Aorta (tissue), 5 donors: ENCODE measurements around the gene TMEM220. TPM values are rescaled to one million over a fixed set of nuclear protein-coding genes. Genes with fewer than 3 reads are reported as not detected.

Experiments used
- ATAC-seq: fragments of 200-7000 bp; cut with Tn5 transposase; one replicate; pipeline ENCODE4 v1.9.1; 2022; ENCODE audit warnings: moderate library complexity; ENCODE audit not compliant: low FRiP score
- DNase-seq, 2 donors: peaks; one replicate each; pipeline ENCODE4 v3.0.0-alpha.2; 2020
- H3K27ac ChIP-seq, 2 donors: one replicate each; pipeline ENCODE4 v1.5.1; 2013; ENCODE audit warnings: low read length in 2 of 2, mild to moderate bottlenecking in 2 of 2, moderate library complexity in 2 of 2, control low read depth in 1 of 2, inconsistent platforms in 1 of 2, low read depth in 1 of 2
- H3K27me3 ChIP-seq, 2 donors: one replicate each; pipeline ENCODE4 v1.6.1; 2013; ENCODE audit warnings: control low read depth in 1 of 2, low read length in 1 of 2, mild to moderate bottlenecking in 1 of 2, moderate library complexity in 1 of 2; ENCODE audit not compliant: insufficient read depth in 2 of 2, control insufficient read depth in 1 of 2
- H3K36me3 ChIP-seq, 2 donors: one replicate each; pipeline ENCODE4 v1.6.1; 2013; ENCODE audit warnings: control low read depth in 1 of 2, low read length in 1 of 2, mild to moderate bottlenecking in 1 of 2; ENCODE audit not compliant: insufficient read depth in 2 of 2, control insufficient read depth in 1 of 2
- H3K4me1 ChIP-seq, 2 donors: one replicate each; pipeline ENCODE4 v1.6.1; 2013; ENCODE audit warnings: low read length in 2 of 2, control low read depth in 1 of 2, mild to moderate bottlenecking in 1 of 2, moderate library complexity in 1 of 2; ENCODE audit not compliant: insufficient read depth in 2 of 2, control insufficient read depth in 1 of 2
- H3K4me3 ChIP-seq, 2 donors: one replicate each; pipeline ENCODE4 v1.5.1; 2013; ENCODE audit warnings: low read length in 2 of 2, control low read depth in 1 of 2, mild to moderate bottlenecking in 1 of 2
- H3K9me3 ChIP-seq: one replicate; pipeline ENCODE4 v1.6.1; 2013; ENCODE audit warnings: mild to moderate bottlenecking, low read length; ENCODE audit not compliant: control insufficient read depth
- WGBS, 2 donors: extraction: QIAGEN DNeasy Blood & Tissue Kit; methylation state at CpG; one replicate each; pipeline ENCODE4 v1.1.7; 2013; 5-methylcytosine and 5-hydroxymethylcytosine counted together
- intact Hi-C, 2 donors: fragments of 100-400 bp; cut with DNase I; formaldehyde crosslinking; loops; one replicate each; pipeline versions ENCODE4 v1.14.2 to v1.15.0; 2022
- long read RNA-seq, 2 donors: library from polyadenylated mRNA; unstranded; transcript quantifications; one replicate each; pipeline ENCODE4 v2.0.0, GENCODE V29; 2020 to 2021
- polyA plus RNA-seq, 2 donors: library from polyadenylated mRNA; stranded (reverse); fragments of 200-250 nt; gene quantifications; one replicate each; pipeline ENCODE4 v1.2.3, GENCODE V29; 2013
- total RNA-seq, 2 donors: library from RNA; stranded (reverse); fragmentation: NEBNext Ultra II Directional; extraction: Animal tissue kit (Norgen Biotek cat#: 25700); gene quantifications; one replicate each; pipeline ENCODE4 v1.2.1, GENCODE V29; 2021
- donor health status: healthy with polysubstance abuse.
- donor health status: Bipolar disorder and iron deficiency.
- donor health status: DM: no; HTN: no; CAD: no.
- donor health status: DM: no; HTN: no; CAD: no.
- donor health status: DM: yes; HTN: yes; CAD: no.

The TMEM220 gene
- total RNA-seq (10 to 100 TPM; 15.4 to 17.4 TPM), polyA plus RNA-seq (10 to 100 TPM in 1 of 2 donors, 1 to 10 TPM in 1; 8.1 to 10.6 TPM)
- long read RNA-seq, donor 1, transcript TMEM220-202 (5 exons, 1,402 nt) = major isoform, 14 of 36 reads
- long read RNA-seq, donor 1, transcript TMEM220-201 (6 exons, 3,106 nt) = minor isoform, 11 of 36 reads
- long read RNA-seq, donor 1, partial matches to known transcripts = 0 of 36 reads
- long read RNA-seq, donor 1, other reads (novel, unspliced or antisense) = 11 of 36 reads
- long read RNA-seq, donor 2, partial matches to known transcripts = 0 of 12 reads
- long read RNA-seq, donor 2, other reads (novel, unspliced or antisense) = 5 of 12 reads

- H3K9me3 ChIP-seq = no peaks in the 10 kb centered on the region
- H3K36me3 ChIP-seq = peaks cover 2% of the 10 kb centered on the region in 2 donors
- peak; percentile 96 for ATAC-seq
- intact Hi-C loops = loop anchor here in 1 of 2 donors (5.0 to 10.0 kb wide), 2 partner anchors 45 to 82 kb away; no protein-coding TSS in a partner anchor
- peak within 1 kb of the TSS; percentile 39 to 70 for H3K4me3 ChIP-seq
- H3K27ac ChIP-seq = peak within 1 kb of the TSS; percentile 76 to 87
- H3K4me1 ChIP-seq = no peaks in the 10 kb centered on the region
- no peaks in the 10 kb centered on the region for H3K27me3 ChIP-seq
- peak; percentile 88 to 93 for DNase-seq
- 1 to 2% methylated on average over 68 to 79 of the region's 79 CpGs for WGBS, 2 donors
Observed at GRCh38 chr17:10729334-10730193, at the start of gene TMEM220. TMEM220 (minus strand) TSS chr17:10730023; CDS start chr17:10729851, 172 bp downstream.

GRCh38 chr17:10779609-10780008 lies 49.8 kb upstream of the TMEM220 start:
- intact Hi-C loops = no loop called here
- no peaks in the 10 kb centered on the region for H3K4me1 ChIP-seq
- no peak for ATAC-seq
- H3K9me3 ChIP-seq = peaks cover 1% of the 10 kb centered on the region
- no peaks in the 10 kb centered on the region for H3K36me3 ChIP-seq
- no peak for DNase-seq
- WGBS, 2 donors = 75 to 79% methylated on average over 2 of the region's 2 CpGs
- H3K4me3 ChIP-seq = no peak overlapping the region
- no peak overlapping the region for H3K27ac ChIP-seq
- H3K27me3 ChIP-seq = no peaks in the 10 kb centered on the region

GRCh38 chr17:10777890-10778289 lies 48.1 kb upstream of the TMEM220 start:
- H3K4me3 ChIP-seq = no peak overlapping the region
- H3K27me3 ChIP-seq = no peaks in the 10 kb centered on the region
- WGBS, 2 donors = 83 to 84% methylated on average over 6 of the region's 6 CpGs
- H3K4me1 ChIP-seq = no peaks in the 10 kb centered on the region
- no peak for ATAC-seq
- intact Hi-C loops = no loop called here
- no peak overlapping the region for H3K27ac ChIP-seq
- DNase-seq = no peak
- no peaks in the 10 kb centered on the region for H3K36me3 ChIP-seq
- peaks cover 1% of the 10 kb centered on the region for H3K9me3 ChIP-seq

- H3K36me3 ChIP-seq = no peaks in the 10 kb centered on the region
- intact Hi-C loops = no loop called here
- H3K4me1 ChIP-seq = no peaks in the 10 kb centered on the region
- no peak overlapping the region for H3K4me3 ChIP-seq
- no peak for DNase-seq
- 84 to 85% methylated on average over 11 of the region's 11 CpGs for WGBS, 2 donors
- no peak overlapping the region for H3K27ac ChIP-seq
- no peaks in the 10 kb centered on the region for H3K27me3 ChIP-seq
- no peak for ATAC-seq
- H3K9me3 ChIP-seq = peaks cover 3% of the 10 kb centered on the region
Observed at GRCh38 chr17:10777131-10777807, 47.4 kb upstream of the TMEM220 start.

GRCh38 chr17:10776381-10776780 lies 46.6 kb upstream of the TMEM220 start:
- Histone ChIP-seq H3K27me3 (no peaks in the 10 kb centered on the region), H3K4me1 (no peaks in the 10 kb centered on the region), H3K36me3 (no peaks in the 10 kb centered on the region), H3K27ac (no peak overlapping the region), H3K4me3 (no peak overlapping the region), H3K9me3 (peaks cover 3% of the 10 kb centered on the region)
- DNase-seq = no peak
- WGBS, 2 donors = 62 to 73% methylated on average over 2 of the region's 2 CpGs
- no peak for ATAC-seq
- intact Hi-C loops = no loop called here

GRCh38 chr17:10775740-10776356 lies 46.0 kb upstream of the TMEM220 start:
- intact Hi-C loops = no loop called here
- 72 to 75% methylated on average over 5 of the region's 5 CpGs for WGBS, 2 donors

GRCh38 chr17:10775058-10775457 lies 45.2 kb upstream of the TMEM220 start:
- ATAC-seq = no peak
- intact Hi-C loops = no loop called here

More at GRCh38 chr17:10775740-10776356, 46.0 kb upstream of the TMEM220 start:
- no peak overlapping the region for H3K27ac ChIP-seq
- ATAC-seq (no peak), DNase-seq (no peak)
- no peak overlapping the region for H3K4me3 ChIP-seq
- H3K36me3 ChIP-seq = no peaks in the 10 kb centered on the region
- no peaks in the 10 kb centered on the region for H3K4me1 ChIP-seq
- peaks cover 3% of the 10 kb centered on the region for H3K9me3 ChIP-seq
- H3K27me3 ChIP-seq = no peaks in the 10 kb centered on the region

GRCh38 chr17:10773391-10773790 lies 43.6 kb upstream of the TMEM220 start:
- Histone ChIP-seq H3K27ac (no peak overlapping the region), H3K36me3 (no peaks in the 10 kb centered on the region), H3K4me3 (no peak overlapping the region), H3K9me3 (peaks cover 5% of the 10 kb centered on the region), H3K27me3 (no peaks in the 10 kb centered on the region), H3K4me1 (no peaks in the 10 kb centered on the region)
- intact Hi-C loops = no loop called here
- no peak for ATAC-seq
- DNase-seq = no peak
- 56 to 58% methylated on average over 2 of the region's 2 CpGs for WGBS, 2 donors

More at GRCh38 chr17:10775058-10775457, 45.2 kb upstream of the TMEM220 start:
- 91 to 92% methylated on average over 4 of the region's 4 CpGs for WGBS, 2 donors
- Histone ChIP-seq H3K4me3 (no peak overlapping the region), H3K36me3 (no peaks in the 10 kb centered on the region), H3K27ac (no peak overlapping the region), H3K27me3 (no peaks in the 10 kb centered on the region), H3K4me1 (no peaks in the 10 kb centered on the region), H3K9me3 (peaks cover 3% of the 10 kb centered on the region)
- no peak for DNase-seq
